ENCODE data around the gene SRPK2.

DNA sequence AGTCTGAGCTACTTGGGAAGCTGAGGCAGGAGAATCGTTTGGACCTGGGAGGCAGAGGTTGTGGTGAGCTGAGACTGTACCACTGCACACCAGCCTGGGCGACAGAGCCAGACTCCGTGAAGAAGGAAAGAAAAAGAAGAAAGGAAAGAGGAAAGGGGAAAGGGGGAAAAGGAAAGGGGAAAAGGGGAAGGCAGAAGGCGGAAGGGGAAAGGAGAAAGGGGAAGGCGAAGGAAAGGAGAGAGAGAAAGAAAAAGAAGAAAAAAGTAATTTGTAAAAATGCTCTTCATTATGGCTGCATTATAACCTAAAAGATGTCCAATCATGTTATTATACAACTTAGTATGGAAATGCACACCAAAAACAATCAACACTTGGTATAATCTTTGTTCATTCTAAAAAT lies 110.2 kb downstream of the SRPK2 start:
- TF ChIP-seq POLR2AphosphoS5 (IDR thresholded peaks at IDR 0.05; ENCODE audit: low read depth, low read length) (no peak), POLR2A (IDR thresholded peaks at IDR 0.05; ENCODE audit: low read depth, low read length) (no peak), TAF1 (IDR thresholded peaks at IDR 0.05; ENCODE audit: borderline replicate concordance, low read depth, low read length) (no peak)

All from GM12892 (cell line).